ENCODE data around the gene CFAP206.

DNA sequence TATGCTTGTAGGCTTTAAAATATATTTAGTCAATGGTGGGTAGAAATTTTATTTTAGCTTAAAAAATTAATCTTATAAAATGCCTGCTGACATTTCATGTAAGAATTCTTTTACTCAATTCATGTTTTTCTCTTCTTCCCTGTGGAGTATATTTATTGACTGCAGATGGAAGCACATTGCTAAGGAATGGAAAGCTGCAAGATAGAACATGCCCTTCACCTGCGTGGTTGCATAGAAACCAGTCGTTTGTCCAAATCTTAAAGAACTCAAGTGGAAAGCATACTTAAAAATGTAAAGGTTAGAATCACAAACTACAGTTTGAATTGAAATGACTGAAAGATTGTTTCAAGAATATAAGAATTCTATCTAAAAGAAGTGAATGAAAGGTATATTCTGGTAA, 32.5 kb upstream of the CFAP206 start:
- TF ChIP-seq, protein P1, sequence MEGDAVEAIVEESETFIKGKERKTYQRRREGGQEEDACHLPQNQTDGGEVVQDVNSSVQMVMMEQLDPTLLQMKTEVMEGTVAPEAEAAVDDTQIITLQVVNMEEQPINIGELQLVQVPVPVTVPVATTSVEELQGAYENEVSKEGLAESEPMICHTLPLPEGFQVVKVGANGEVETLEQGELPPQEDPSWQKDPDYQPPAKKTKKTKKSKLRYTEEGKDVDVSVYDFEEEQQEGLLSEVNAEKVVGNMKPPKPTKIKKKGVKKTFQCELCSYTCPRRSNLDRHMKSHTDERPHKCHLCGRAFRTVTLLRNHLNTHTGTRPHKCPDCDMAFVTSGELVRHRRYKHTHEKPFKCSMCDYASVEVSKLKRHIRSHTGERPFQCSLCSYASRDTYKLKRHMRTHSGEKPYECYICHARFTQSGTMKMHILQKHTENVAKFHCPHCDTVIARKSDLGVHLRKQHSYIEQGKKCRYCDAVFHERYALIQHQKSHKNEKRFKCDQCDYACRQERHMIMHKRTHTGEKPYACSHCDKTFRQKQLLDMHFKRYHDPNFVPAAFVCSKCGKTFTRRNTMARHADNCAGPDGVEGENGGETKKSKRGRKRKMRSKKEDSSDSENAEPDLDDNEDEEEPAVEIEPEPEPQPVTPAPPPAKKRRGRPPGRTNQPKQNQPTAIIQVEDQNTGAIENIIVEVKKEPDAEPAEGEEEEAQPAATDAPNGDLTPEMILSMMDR (conservative IDR thresholded peaks at IDR 0.05): no peak
- no peak for TF ChIP-seq EZH2 (IDR thresholded peaks at IDR 0.05; ENCODE audit: low read depth)

Measured in PC-9 (cell line).